ENCODE measurements around the gene C21orf58. TPM values are rescaled to one million over a fixed set of nuclear protein-coding genes. Genes with fewer than 3 reads are reported as not detected.

Gene C21orf58
- total RNA-seq, 1 donor from 2014 or later, result 5.4 TPM

DNA sequence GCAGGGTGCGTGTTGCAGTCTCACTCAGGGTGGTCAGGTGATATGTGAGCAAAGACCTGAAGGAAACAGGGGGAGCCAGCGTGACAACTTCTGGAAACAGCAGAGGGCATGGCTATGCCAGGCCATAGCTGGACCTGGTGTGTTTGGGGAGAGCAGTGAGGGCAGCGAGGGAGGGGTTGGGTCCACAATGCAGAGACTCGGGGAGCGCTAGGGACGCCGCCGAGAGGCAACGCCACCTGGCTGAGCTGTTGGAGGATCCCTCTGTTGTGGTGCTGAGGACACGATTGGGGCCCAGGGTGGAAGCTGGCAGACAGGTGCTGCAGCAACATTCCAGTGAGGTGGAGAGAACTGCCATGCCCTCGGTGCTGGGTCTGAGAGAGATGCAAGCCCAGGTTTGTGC, 68.5 kb downstream of the C21orf58 start:
- DNase-seq, result no peak

- no peak for DNase-seq
These were observed 69.3 kb downstream of the C21orf58 start for GRCh38 chr21:46254208-46254975.

DNA sequence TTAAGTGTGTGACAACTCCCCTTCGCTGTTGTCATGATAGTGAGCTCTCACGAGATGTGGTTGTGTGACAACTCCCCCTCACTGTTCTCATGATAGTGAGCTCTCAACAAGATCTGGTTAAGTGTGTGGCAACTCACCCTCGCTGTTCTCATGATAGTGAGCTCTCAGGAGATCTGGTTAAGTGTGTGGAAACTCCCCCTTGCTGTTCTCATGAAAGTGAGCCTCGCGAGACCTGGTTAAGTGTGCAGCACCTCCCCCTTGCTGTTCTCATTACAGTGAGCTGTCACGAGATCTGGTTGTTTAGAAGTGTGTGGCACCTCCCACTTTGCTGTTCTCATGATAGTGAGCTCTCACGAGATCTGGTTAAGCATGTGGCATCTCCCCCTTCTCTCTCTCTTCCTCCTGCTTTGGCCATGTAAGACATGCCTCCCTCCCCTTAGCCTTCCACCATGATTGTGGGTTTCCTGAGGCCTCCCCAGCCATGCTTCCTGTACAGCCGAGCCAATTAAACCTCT, 70.0 kb downstream of the C21orf58 start:
- no peak for DNase-seq

GRCh38 chr21:46252840-46253239, 70.8 kb downstream of the C21orf58 start:
- DNase-seq, result no peak

Other genes with a start within 250 kb of the C21orf58 start
- 888 TPM for gene COL6A2, start 225.8 kb downstream of the C21orf58 start, total RNA-seq
- 0.92 TPM for gene FTCD, start 168.3 kb downstream of the C21orf58 start, total RNA-seq
- gene SPATC1L, start 139.4 kb downstream of the C21orf58 start, total RNA-seq, result 5.9 TPM
- gene LSS, start 95.1 kb downstream of the C21orf58 start, total RNA-seq, result 36.5 TPM
- 89.7 TPM for gene MCM3AP, start 38.3 kb downstream of the C21orf58 start, total RNA-seq
- gene YBEY, start 37.5 kb downstream of the C21orf58 start, total RNA-seq, result 10.9 TPM
- 149 TPM for gene PCNT, start 286 bp upstream of the C21orf58 start, total RNA-seq
- gene DIP2A, start 135.0 kb upstream of the C21orf58 start, total RNA-seq, result 36.1 TPM

Data from tongue (tissue), 2 donors.